NCI-H2029 treated with DMSO at 0.1 percent for 48 hours (cell line): Measurements from ENCODE around the gene DXO.

Source experiments
- DNase-seq: peaks from one replicate; lab custom pipeline; 2025; lab: John Stamatoyannopoulos, UW

DXO gene

DNA sequence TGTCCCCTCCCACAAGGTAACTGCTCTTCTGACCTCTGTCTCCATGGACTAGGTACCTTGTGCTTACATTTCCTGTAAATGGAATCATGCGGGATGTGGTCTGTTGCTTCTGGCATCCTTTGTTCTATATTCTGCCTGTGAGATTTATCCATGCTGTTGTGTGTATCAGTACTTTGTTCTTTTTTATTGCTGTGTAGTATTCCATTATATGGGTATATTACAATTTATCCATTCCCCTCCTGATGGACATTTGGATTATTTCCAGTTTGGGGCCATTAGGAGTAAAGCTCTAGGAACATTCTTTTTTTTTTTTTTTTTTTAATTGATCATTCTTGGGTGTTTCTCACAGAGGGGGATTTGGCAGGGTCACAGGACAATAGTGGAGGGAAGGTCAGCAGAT is 41.0 kb downstream of the DXO start:
- DNase-seq, result no peak

DNA sequence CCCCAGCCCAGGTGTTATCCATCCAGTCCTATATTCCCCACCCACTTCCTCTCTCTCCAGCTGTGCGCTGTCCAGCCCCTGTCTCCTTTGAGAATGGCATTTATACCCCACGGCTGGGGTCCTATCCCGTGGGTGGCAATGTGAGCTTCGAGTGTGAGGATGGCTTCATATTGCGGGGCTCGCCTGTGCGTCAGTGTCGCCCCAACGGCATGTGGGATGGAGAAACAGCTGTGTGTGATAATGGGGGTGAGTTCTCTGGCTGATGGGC is 43.3 kb downstream of the DXO start:
- DNase-seq, result no peak

DNA sequence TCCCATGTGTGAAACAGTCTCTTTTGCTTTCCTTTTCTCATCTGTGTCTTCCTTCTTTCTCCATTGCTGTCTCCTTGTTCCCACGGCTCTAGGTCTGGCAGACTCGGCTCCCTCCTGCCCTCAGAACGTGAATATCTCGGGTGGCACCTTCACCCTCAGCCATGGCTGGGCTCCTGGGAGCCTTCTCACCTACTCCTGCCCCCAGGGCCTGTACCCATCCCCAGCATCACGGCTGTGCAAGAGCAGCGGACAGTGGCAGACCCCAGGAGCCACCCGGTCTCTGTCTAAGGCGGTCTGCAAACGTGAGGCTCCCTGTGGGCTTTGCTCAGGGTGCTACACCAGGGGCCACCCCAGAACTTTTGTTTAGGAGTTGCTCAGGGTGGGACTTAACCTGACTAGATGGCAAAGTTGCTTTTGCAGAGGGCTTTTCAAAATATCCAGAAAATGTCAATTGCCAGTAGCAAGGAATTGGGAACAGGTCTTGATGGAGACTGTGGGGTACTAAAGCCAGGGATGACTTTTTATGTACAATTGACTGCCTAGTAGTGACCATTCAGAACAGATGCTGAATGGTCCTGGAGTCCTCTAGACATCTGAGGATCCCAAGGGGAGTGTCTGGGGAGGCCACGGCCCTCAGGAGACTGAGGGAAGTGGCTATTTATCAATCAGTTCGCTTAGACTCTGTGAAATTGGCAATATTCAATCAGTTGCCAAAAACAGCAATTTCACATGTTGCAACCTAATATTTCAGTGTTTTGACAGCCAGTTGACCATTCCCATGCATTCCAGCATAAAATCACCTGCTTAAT is 43.9 kb downstream of the DXO start:
- no peak for DNase-seq

DNA sequence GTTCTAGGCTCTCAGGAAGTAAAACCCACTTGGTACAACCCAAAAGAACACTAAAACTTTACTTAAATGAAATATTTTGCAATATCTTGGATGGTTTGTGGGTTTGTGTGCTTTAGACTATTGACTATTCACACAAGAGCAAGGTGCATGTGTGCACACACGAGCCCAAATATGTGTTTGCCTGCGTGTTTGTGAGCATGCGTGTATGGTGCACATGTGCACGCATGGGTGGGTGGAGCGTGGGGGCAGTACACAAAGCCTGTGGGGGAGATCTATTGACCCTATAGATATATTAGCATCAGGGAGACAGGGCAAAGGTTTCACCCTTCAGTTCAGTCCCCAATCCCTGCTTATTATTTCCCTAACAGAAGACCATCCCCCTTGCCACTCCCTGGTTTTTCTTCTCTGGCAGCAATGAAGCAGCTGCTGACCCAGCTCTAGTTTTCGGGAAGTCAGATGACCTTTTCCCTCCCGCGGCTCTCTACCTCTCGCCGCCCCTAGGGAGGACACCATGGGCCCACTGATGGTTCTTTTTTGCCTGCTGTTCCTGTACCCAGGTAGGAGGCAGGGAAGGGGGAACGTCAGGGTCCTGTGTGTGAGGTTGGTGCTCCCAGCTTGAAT is 44.6 kb downstream of the DXO start, which contains the start of gene C2:
Gene C2 (plus strand): TSS at position 476 of the 621 bp plus-strand sequence. CDS start 36 bp downstream, at position 512.
- no peak for DNase-seq

DNA sequence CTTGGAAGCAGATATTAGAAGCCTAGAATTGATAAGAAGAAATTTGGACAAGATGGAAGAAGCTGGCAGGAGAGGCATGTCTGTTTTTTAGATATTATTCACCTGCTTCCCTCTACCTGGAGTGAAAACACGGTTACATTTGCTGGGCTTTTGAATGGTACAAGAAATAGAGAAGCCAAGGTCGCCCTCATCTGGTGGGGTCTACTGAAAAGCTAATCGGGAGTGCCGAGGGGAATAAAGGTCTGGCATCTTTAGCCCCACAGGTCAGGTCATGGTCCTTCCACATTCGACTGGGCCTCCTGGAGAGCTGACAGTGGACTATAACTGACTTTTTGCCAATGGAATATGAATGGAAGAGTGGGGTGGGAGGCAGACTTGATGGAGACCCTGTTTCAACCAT is 49.0 kb downstream of the DXO start:
- no peak for DNase-seq

DNA sequence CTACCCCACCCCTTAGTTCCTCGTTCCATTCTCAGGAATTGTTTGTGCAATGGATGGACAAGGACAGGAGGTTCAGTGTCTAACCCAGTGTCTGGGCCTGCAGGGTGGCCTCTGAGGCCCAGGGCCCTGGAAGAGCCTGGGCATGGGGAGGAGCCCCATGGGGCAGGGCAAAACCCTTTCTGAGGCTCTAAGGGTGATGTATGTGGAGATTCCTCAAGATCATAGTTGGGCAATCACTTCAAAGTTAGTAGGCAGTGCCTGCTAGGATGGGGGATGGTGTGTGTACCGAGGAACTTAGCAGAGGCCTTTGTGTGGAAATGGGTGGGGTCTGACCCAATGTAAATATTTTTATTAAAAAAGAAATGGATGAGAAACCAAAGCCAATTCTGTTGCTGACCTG is 51.1 kb downstream of the DXO start:
- DNase-seq, result no peak
